Spleen (tissue), 7 donors: ENCODE data around the gene TMEFF1.

Experiments
- POLR2A ChIP-seq, 3 donors: fragments of 450-650 bp; IDR thresholded peaks; one replicate each; pipeline ENCODE4 v1.5.1; 2017; ENCODE audit warnings: antibody characterized with exemption in 3 of 3, mild to moderate bottlenecking in 1 of 3
- TF ChIP-seq, protein P1 (sequence below), 11 experiments: fragments of 200-600 bp in 7 of 11; fragments of 450-650 bp in 4 of 11; sonication (generic) in 4 of 11; IDR thresholded peaks in 8 of 11; conservative IDR thresholded peaks in 3 of 11; 1 replicate in 7 of 11; 2 replicates in 4 of 11; pipeline versions ENCODE4 v1.4.0 to v1.8.0; 2016 to 2021; ENCODE audit warnings: antibody characterized with exemption in 11 of 11, inconsistent platforms in 4 of 11, mild to moderate bottlenecking in 1 of 11
- donor health status: DM: no; HTN: no; CAD: no; lungs with moderate emphysema.
- donor health status: DM: no; HTN: no; CAD: no.
- donor health status: DM: no; HTN: no; CAD: no.

DNA sequence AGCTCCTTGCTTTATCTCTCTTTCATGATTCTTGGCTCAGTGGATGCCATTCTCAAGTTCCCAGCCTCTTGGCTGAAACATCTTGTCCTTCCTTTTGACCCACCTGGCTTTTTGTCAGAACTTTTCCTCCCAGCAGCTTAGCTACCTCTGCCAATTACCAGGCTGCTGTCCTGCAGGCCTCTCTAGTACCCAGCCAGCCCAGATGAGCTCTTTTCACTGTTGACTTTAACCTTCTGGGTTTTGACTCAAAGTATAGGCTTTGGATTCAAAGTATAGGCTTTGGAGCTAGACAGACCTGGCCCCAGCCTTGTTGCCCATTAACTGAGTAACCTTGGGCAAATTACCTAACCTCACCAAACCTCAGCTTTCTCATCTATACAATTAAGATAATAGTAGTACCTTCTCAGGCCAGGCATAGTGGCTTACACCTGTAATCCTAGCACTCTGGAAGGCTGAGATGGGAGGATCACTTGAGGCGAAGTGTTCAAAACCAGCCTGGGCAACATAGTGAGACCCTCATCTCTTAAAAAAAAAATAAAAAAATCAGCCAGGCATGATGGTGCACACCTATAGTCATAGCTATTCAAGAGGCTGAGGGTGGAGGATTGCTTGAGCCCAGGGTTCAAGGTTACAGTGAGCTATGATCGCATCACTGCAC lies 6.6 kb upstream of the TMEFF1 start:
- TF ChIP-seq, protein P1, sequence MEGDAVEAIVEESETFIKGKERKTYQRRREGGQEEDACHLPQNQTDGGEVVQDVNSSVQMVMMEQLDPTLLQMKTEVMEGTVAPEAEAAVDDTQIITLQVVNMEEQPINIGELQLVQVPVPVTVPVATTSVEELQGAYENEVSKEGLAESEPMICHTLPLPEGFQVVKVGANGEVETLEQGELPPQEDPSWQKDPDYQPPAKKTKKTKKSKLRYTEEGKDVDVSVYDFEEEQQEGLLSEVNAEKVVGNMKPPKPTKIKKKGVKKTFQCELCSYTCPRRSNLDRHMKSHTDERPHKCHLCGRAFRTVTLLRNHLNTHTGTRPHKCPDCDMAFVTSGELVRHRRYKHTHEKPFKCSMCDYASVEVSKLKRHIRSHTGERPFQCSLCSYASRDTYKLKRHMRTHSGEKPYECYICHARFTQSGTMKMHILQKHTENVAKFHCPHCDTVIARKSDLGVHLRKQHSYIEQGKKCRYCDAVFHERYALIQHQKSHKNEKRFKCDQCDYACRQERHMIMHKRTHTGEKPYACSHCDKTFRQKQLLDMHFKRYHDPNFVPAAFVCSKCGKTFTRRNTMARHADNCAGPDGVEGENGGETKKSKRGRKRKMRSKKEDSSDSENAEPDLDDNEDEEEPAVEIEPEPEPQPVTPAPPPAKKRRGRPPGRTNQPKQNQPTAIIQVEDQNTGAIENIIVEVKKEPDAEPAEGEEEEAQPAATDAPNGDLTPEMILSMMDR (IDR thresholded peaks at IDR 0.05 in 8 of 11, conservative IDR thresholded peaks at IDR 0.05 in 3 of 11), result no peak
- no peak for TF ChIP-seq POLR2A (IDR thresholded peaks at IDR 0.05)
